Psoas muscle (tissue), 8 donors: ENCODE measurements around the gene SCD. TPM values are rescaled to one million over a fixed set of nuclear protein-coding genes. Genes with fewer than 3 reads are reported as not detected.

Source experiments
- ATAC-seq, 4 donors: fragments of 200-7000 bp; cut with Tn5 transposase; one replicate each; pipeline ENCODE4 v1.9.1; 2020; ENCODE audit warnings: moderate library complexity in 3 of 4, mild to moderate bottlenecking in 2 of 4
- DNase-seq, 2 donors: peaks; one replicate each; pipeline ENCODE4 v3.0.0-alpha.2; 2020
- H3K27ac ChIP-seq: fragments of 200-600 bp; one replicate; pipeline ENCODE4 v1.8.0; 2022
- H3K27me3 ChIP-seq, 3 donors: fragments of 200-600 bp in 1 of 3; one replicate each; pipeline versions ENCODE4 v1.6.1 to v1.8.0; 2013 to 2022; ENCODE audit warnings: low read length in 2 of 3, mild to moderate bottlenecking in 2 of 3, moderate library complexity in 1 of 3; ENCODE audit not compliant: insufficient read depth in 3 of 3
- H3K36me3 ChIP-seq, 2 donors: fragments of 200-600 bp in 1 of 2; one replicate each; pipeline versions ENCODE4 v1.6.1 to v1.8.0; 2013 to 2022; ENCODE audit warnings: low read depth in 1 of 2, mild to moderate bottlenecking in 1 of 2, moderate library complexity in 1 of 2; ENCODE audit not compliant: insufficient read depth in 1 of 2
- H3K4me1 ChIP-seq: fragments of 200-600 bp; one replicate; pipeline ENCODE4 v1.8.0; 2022
- H3K4me3 ChIP-seq: fragments of 200-600 bp; one replicate; pipeline ENCODE4 v1.8.0; 2022; ENCODE audit warnings: mild to moderate bottlenecking
- H3K9me3 ChIP-seq: fragments of 200-600 bp; one replicate; pipeline ENCODE4 v1.8.0; 2022
- WGBS, 3 donors: extraction: QIAGEN DNeasy Blood & Tissue Kit; methylation state at CpG; one replicate each; pipeline versions ENCODE4 v1.1.6 to v1.1.7; 2013; 5-methylcytosine and 5-hydroxymethylcytosine counted together
- intact Hi-C, 2 donors: fragments of 100-400 bp; cut with DNase I; formaldehyde crosslinking; loops; one replicate each; pipeline versions ENCODE4 v1.11.0 to v1.14.2; 2022
- polyA plus RNA-seq, 3 donors: library from polyadenylated mRNA; stranded (reverse); fragments of 200-250 nt; gene quantifications; one replicate each; pipeline ENCODE4 v1.2.3, GENCODE V29; 2013
- total RNA-seq, 4 donors: library from RNA; stranded (reverse); fragmentation: NEBNext Ultra II Directional in 2 of 4; extraction: Animal tissue kit (Norgen Biotek cat#: 25700) in 2 of 4; gene quantifications; one replicate each; pipeline versions ENCODE4 v1.2.1 to v1.2.4, GENCODE V29; 2021 to 2023
- TF ChIP-seq, protein P1 (sequence below): fragments of 200-600 bp; IDR thresholded peaks from one replicate; pipeline ENCODE4 v1.8.0; 2022; ENCODE audit warnings: antibody characterized with exemption
- donor health status: healthy with polysubstance abuse.
- donor health status: DM: no; HTN: no; CAD: no; lungs with moderate emphysema.
- donor health status: Bipolar disorder and iron deficiency.
- donor health status: healthy.
- donor health status: DM: yes; HTN: yes; CAD: no.
- donor health status: DM: no; HTN: no; CAD: no.
- donor health status: DM: no; HTN: no; CAD: no.
- donor health status: DM: yes; HTN: yes; CAD: no.

Gene SCD
- total and polyA plus RNA-seq, 7 donors: 1.1 to 18.4 (median 9.5) TPM

DNA sequence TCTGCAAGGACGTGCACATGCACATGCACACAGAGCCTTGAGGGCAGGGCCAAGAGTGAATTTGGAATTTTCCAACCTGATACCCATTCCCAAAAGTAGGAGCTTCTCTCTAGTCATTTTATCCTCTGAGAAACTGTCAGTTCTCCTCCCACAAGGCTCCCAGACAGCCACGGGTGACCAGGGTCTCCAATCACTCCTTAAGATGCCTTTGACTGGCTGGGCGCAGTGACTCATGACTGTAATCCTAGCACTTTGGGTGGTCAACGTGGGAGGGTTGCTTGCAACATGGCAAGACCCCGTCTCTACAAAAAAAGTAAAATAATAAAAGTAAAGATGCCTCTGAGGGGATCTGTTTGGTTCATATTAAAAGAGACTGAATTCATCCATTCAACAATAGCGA, 13.2 kb downstream of the SCD start:
- H3K27me3 ChIP-seq: no peaks in the 10 kb centered on the region
- intact Hi-C loops: no loop called here
- TF ChIP-seq, protein P1, sequence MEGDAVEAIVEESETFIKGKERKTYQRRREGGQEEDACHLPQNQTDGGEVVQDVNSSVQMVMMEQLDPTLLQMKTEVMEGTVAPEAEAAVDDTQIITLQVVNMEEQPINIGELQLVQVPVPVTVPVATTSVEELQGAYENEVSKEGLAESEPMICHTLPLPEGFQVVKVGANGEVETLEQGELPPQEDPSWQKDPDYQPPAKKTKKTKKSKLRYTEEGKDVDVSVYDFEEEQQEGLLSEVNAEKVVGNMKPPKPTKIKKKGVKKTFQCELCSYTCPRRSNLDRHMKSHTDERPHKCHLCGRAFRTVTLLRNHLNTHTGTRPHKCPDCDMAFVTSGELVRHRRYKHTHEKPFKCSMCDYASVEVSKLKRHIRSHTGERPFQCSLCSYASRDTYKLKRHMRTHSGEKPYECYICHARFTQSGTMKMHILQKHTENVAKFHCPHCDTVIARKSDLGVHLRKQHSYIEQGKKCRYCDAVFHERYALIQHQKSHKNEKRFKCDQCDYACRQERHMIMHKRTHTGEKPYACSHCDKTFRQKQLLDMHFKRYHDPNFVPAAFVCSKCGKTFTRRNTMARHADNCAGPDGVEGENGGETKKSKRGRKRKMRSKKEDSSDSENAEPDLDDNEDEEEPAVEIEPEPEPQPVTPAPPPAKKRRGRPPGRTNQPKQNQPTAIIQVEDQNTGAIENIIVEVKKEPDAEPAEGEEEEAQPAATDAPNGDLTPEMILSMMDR: no peak
- no peak overlapping the region for H3K27ac ChIP-seq
- no peak for DNase-seq
- ATAC-seq: no peak
- H3K4me1 ChIP-seq: peaks cover 18% of the 10 kb centered on the region
- H3K36me3 ChIP-seq: no peaks in the 10 kb centered on the region
- 70 to 75% (median 73%) methylated on average over 6 of the region's 6 CpGs for WGBS, 3 donors
- no peaks in the 10 kb centered on the region for H3K9me3 ChIP-seq
- H3K4me3 ChIP-seq: no peak overlapping the region

DNA sequence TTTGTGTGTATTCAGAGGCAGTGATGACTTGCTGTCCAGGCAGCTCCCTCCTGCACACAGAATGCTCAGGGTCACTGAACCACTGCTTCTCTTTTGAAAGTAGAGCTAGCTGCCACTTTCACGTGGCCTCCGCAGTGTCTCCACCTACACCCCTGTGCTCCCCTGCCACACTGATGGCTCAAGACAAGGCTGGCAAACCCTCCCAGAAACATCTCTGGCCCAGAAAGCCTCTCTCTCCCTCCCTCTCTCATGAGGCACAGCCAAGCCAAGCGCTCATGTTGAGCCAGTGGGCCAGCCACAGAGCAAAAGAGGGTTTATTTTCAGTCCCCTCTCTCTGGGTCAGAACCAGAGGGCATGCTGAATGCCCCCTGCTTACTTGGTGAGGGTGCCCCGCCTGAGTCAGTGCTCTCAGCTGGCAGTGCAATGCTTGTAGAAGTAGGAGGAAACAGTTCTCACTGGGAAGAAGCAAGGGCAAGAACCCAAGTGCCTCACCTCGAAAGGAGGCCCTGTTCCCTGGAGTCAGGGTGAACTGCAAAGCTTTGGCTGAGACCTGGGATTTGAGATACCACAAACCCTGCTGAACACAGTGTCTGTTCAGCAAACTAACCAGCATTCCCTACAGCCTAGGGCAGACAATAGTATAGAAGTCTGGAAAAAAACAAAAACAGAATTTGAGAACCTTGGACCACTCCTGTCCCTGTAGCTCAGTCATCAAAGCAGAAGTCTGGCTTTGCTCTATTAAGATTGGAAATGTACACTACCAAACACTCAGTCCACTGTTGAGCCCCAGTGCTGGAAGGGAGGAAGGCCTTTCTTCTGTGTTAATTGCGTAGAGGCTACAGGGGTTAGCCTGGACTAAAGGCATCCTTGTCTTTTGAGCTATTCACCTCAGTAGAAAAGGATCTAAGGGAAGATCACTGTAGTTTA, 15.8 kb downstream of the SCD start:
- intact Hi-C loops: no loop called here
- DNase-seq (no peak), ATAC-seq (peak in 1 of 4 donors; percentile 53)
- no peaks in the 10 kb centered on the region for H3K27me3 ChIP-seq
- H3K27ac ChIP-seq: peak overlapping the region; percentile 16
- H3K36me3 ChIP-seq: no peaks in the 10 kb centered on the region
- no peaks in the 10 kb centered on the region for H3K9me3 ChIP-seq
- H3K4me1 ChIP-seq: peaks cover 18% of the 10 kb centered on the region
- WGBS, 3 donors: 63 to 71% (median 63%) methylated on average over 6 of the region's 6 CpGs
- H3K4me3 ChIP-seq: no peak overlapping the region
- TF ChIP-seq, protein P1: no peak

DNA sequence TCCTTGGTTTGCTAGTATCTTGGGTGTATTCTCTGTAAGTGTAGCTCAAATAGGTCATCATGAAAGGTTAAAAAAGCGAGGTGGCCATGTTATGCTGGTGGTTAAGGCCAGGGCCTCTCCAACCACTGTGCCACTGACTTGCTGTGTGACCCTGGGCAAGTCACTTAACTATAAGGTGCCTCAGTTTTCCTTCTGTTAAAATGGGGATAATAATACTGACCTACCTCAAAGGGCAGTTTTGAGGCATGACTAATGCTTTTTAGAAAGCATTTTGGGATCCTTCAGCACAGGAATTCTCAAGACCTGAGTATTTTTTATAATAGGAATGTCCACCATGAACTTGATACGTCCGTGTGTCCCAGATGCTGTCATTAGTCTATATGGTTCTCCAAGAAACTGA, 17.1 kb downstream of the SCD start:
- H3K36me3 ChIP-seq: no peaks in the 10 kb centered on the region
- no peak overlapping the region for H3K4me3 ChIP-seq
- TF ChIP-seq, protein P1: no peak
- 82 to 90% (median 86%) methylated on average over 3 of the region's 3 CpGs for WGBS, 3 donors
- ATAC-seq (no peak), DNase-seq (no peak)
- intact Hi-C loops: no loop called here
- no peaks in the 10 kb centered on the region for H3K27me3 ChIP-seq
- peaks cover 18% of the 10 kb centered on the region for H3K4me1 ChIP-seq
- peak overlapping the region; percentile 81 for H3K27ac ChIP-seq
- H3K9me3 ChIP-seq: no peaks in the 10 kb centered on the region

DNA sequence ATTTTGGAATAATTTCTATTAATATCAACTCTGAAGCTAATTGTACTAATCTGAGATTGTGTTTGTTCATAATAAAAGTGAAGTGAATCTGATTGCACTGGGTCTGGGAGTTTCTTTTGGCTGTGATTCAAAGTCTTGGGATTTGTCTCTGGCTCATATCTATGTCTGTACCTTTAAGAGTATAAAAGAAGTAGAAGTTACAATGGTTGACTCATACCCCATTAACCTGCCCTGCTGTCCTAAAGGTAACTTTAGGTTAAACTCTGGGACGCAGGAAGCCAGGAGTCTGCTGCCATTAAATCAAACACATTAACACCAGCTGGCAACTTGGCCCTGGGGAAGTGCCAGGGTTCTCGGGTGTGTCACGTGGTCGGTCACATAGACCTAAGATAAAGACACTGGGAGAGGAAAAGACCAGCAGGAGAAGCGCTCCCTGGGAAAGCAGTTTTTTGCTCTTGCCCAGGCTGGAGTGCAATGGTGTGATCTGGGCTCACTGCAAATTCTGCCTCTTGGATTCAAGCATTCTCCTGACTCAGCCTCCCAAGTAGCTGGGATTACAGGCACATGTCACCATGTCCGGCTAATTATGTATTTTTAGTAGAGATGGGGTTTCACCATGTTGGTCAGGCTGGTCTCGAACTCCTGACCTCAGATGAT, 17.8 kb downstream of the SCD start:
- no peaks in the 10 kb centered on the region for H3K36me3 ChIP-seq
- H3K9me3 ChIP-seq: no peaks in the 10 kb centered on the region
- WGBS, 3 donors: 14 to 16% (median 16%) methylated on average over 7 of the region's 7 CpGs
- intact Hi-C loops: no loop called here
- TF ChIP-seq, protein P1: no peak
- no peaks in the 10 kb centered on the region for H3K27me3 ChIP-seq
- H3K27ac ChIP-seq: peak overlapping the region; percentile 81
- ATAC-seq (peak; percentile 97 to 99 (median 97)), DNase-seq (peak; percentile 66 to 90)
- H3K4me3 ChIP-seq: no peak overlapping the region
- H3K4me1 ChIP-seq: peaks cover 15% of the 10 kb centered on the region
